Upper lobe of left lung (tissue), 4 donors: ENCODE results near the gene HS3ST3B1.

ENCODE experiments used
- POLR2A ChIP-seq, 4 donors: fragments of 450-650 bp; IDR thresholded peaks; one replicate each; pipeline ENCODE4 v1.5.1; 2016 to 2017; ENCODE audit warnings: antibody characterized with exemption in 4 of 4, mild to moderate bottlenecking in 2 of 4
- POLR2AphosphoS5 ChIP-seq, 2 donors: sonication (generic); formaldehyde crosslinking; IDR thresholded peaks; one replicate each; pipeline ENCODE4 v1.5.1; 2017; ENCODE audit warnings: antibody characterized with exemption in 2 of 2

GRCh38 chr17:14276535-14277250 is 24.2 kb upstream of the HS3ST3B1 start:
- no peak for TF ChIP-seq POLR2A (IDR thresholded peaks at IDR 0.05)
- TF ChIP-seq POLR2AphosphoS5 (IDR thresholded peaks at IDR 0.05): no peak
